CD4-positive, alpha-beta T cell (primary cell): Measurements from ENCODE around the gene FAM234A. TPM values are rescaled to one million over a fixed set of nuclear protein-coding genes. Genes with fewer than 3 reads are reported as not detected.

Experiments used
- ATAC-seq: fragments of 200-7000 bp; cut with Tn5 transposase; one replicate; pipeline ENCODE4 v1.10.0; 2022; ENCODE audit warnings: mild to moderate bottlenecking; ENCODE audit not compliant: poor library complexity
- CTCF ChIA-PET: fragments of 350-600 bp; sonication (Branson Sonifier 250); formaldehyde crosslinking; loops from one replicate; lab custom pipeline; 2021; ENCODE audit warnings: antibody characterized with exemption, inconsistent platforms; lab: Charles Lee
- POLR2A ChIA-PET: fragments of 350-600 bp; sonication (Branson Sonifier 250); formaldehyde crosslinking; loops from one replicate; lab custom pipeline; 2021; ENCODE audit warnings: antibody characterized with exemption, inconsistent platforms; lab: Charles Lee
- DNase-seq, 14 experiments: peaks; one replicate each; pipeline ENCODE4 v3.0.0-alpha.2; 2013 to 2020; ENCODE audit warnings: mixed read lengths in 2 of 14
- H3K27ac ChIP-seq, 2 donors: one replicate each; pipeline versions ENCODE4 v1.5.1 to v1.7.0; 2013; ENCODE audit warnings: low read length in 2 of 2, low read depth in 1 of 2, mild to moderate bottlenecking in 1 of 2
- H3K27me3 ChIP-seq, 2 experiments: 1 replicate in 1 of 2; 2 replicates in 1 of 2; pipeline versions ENCODE4 v1.6.1 to v1.7.0; 2013; ENCODE audit warnings: low read length in 2 of 2, control low read depth in 1 of 2, mild to moderate bottlenecking in 1 of 2, moderate library complexity in 1 of 2; ENCODE audit not compliant: insufficient read depth in 2 of 2, control insufficient read depth in 1 of 2
- H3K36me3 ChIP-seq: one replicate; pipeline ENCODE4 v1.6.1; 2013; ENCODE audit warnings: low read length, control low read depth; ENCODE audit not compliant: insufficient read depth
- H3K4me1 ChIP-seq: one replicate; pipeline ENCODE4 v1.6.1; 2013; ENCODE audit warnings: low read length, control low read depth; ENCODE audit not compliant: insufficient read depth
- H3K4me3 ChIP-seq: one replicate; pipeline ENCODE4 v1.5.1; 2013; ENCODE audit warnings: mild to moderate bottlenecking, low read length, moderate library complexity
- H3K9me3 ChIP-seq, 2 experiments: 1 replicate in 1 of 2; 2 replicates in 1 of 2; pipeline versions ENCODE4 v1.6.1 to v1.7.0; 2013; ENCODE audit warnings: low read length in 2 of 2, mild to moderate bottlenecking in 2 of 2, control low read depth in 1 of 2, moderate library complexity in 1 of 2; ENCODE audit not compliant: control insufficient read depth in 1 of 2, insufficient read depth in 1 of 2
- H3K27ac Mint-ChIP-seq: one replicate; pipeline ENCODE4 v1.8.0; 2020; ENCODE audit warnings: mixed read lengths
- H3K27me3 Mint-ChIP-seq: one replicate; pipeline ENCODE4 v1.8.0; 2021; ENCODE audit warnings: mixed read lengths
- H3K36me3 Mint-ChIP-seq: one replicate; pipeline ENCODE4 v1.8.0; 2021; ENCODE audit warnings: low read depth, mixed read lengths
- H3K4me1 Mint-ChIP-seq: one replicate; pipeline ENCODE4 v1.8.0; 2021; ENCODE audit warnings: low read depth, mixed read lengths
- H3K4me3 Mint-ChIP-seq: one replicate; pipeline ENCODE4 v1.8.0; 2020; ENCODE audit warnings: mild to moderate bottlenecking, mixed read lengths
- H3K9me3 Mint-ChIP-seq: one replicate; pipeline ENCODE4 v1.8.0; 2020; ENCODE audit warnings: mixed read lengths
- intact Hi-C, 2 experiments: fragments of 100-400 bp; cut with DNase I in 1 of 2; cut with micrococcal nuclease in 1 of 2; formaldehyde crosslinking; loops; one replicate each; pipeline versions ENCODE4 v1.15.1 to v1.9.0; 2023 to 2025; cut with DNase I, micrococcal nuclease
- total RNA-seq, 174 experiments: library from RNA in 2 of 174; stranded (reverse) in 2 of 174; gene quantifications; one replicate each; pipeline ENCODE4 v1.2.3 and lab custom pipeline; 2021 to 2026
- TF ChIP-seq, protein P1 (sequence below): fragments of 200-600 bp; IDR thresholded peaks from one replicate; pipeline ENCODE4 v1.8.0; 2022; ENCODE audit warnings: antibody characterized with exemption, mild to moderate bottlenecking

Gene FAM234A
- total RNA-seq, 2 experiments from 2014 or later, result 15.6 to 17.0 TPM

DNA sequence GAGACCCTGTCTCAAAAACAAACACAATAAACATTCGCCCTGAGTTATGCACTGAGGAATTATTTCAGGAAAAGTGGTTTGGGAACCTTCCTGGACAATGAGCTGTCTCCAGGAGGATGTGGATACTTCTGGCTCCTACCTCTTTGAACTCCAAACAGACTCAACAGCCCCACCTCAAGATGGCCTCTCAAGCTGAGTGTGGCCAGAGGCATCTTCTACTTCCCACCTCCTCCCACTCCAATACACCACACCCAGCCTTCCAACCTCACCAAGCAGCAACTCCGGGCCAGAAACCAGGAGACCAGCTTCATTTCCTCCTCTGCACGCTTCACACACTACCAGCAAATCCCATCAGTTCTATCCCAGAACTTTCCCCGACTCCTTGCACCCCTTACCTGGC is 42.8 kb upstream of the FAM234A start:
- peak overlapping the region; percentile 42 for H3K27ac Mint-ChIP-seq
- H3K4me3 Mint-ChIP-seq, result no peak overlapping the region
- no peak for ATAC-seq
- no peak for DNase-seq
- TF ChIP-seq, protein P1, sequence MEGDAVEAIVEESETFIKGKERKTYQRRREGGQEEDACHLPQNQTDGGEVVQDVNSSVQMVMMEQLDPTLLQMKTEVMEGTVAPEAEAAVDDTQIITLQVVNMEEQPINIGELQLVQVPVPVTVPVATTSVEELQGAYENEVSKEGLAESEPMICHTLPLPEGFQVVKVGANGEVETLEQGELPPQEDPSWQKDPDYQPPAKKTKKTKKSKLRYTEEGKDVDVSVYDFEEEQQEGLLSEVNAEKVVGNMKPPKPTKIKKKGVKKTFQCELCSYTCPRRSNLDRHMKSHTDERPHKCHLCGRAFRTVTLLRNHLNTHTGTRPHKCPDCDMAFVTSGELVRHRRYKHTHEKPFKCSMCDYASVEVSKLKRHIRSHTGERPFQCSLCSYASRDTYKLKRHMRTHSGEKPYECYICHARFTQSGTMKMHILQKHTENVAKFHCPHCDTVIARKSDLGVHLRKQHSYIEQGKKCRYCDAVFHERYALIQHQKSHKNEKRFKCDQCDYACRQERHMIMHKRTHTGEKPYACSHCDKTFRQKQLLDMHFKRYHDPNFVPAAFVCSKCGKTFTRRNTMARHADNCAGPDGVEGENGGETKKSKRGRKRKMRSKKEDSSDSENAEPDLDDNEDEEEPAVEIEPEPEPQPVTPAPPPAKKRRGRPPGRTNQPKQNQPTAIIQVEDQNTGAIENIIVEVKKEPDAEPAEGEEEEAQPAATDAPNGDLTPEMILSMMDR, result no peak
- intact Hi-C loops, result no loop called here
- Histone ChIP-seq H3K27ac (no peak overlapping the region), H3K4me1 (peaks cover 5% of the 10 kb centered on the region), H3K36me3 (peaks cover 84% of the 10 kb centered on the region), H3K9me3 (no peaks in the 10 kb centered on the region), H3K4me3 (no peak overlapping the region), H3K27me3 (no peaks in the 10 kb centered on the region)
- ChIA-PET CTCF (interaction anchor here (1.2 kb wide), 1 partner anchor 10 kb away, joined by 4 read pairs; no protein-coding TSS in a partner anchor), POLR2A (no interaction called here)
- H3K9me3 Mint-ChIP-seq, result no peaks in the 10 kb centered on the region
- peaks cover 6% of the 10 kb centered on the region for H3K4me1 Mint-ChIP-seq
- no peaks in the 10 kb centered on the region for H3K27me3 Mint-ChIP-seq
- peaks cover 81% of the 10 kb centered on the region for H3K36me3 Mint-ChIP-seq

DNA sequence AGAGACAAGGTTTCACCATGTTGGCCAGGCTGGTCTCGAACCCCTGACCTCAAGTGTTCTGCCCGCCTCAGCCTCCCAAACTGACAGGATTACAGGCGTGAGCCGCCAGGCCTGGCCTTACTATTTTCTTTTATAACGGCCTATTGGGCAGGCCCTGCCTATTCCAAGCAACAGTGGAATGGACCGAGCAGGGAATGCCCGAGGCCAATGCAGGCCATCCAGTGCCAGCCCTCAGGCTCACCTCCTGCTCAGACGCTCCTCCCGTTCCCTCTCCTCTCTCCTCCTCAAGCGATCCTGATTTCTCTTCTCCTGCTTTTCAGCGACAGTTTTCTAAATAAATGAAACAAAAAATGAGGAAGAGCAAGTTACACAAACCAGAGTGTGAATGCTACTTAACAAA is 41.9 kb upstream of the FAM234A start:
- Mint-ChIP-seq H3K27ac (no peak overlapping the region), H3K27me3 (no peaks in the 10 kb centered on the region), H3K4me1 (peaks cover 6% of the 10 kb centered on the region), H3K4me3 (no peak overlapping the region), H3K36me3 (peaks cover 87% of the 10 kb centered on the region), H3K9me3 (no peaks in the 10 kb centered on the region)
- TF ChIP-seq, protein P1, result no peak
- ATAC-seq (no peak), DNase-seq (no peak)
- Histone ChIP-seq H3K4me1 (peaks cover 5% of the 10 kb centered on the region), H3K36me3 (peaks cover 87% of the 10 kb centered on the region), H3K4me3 (no peak overlapping the region), H3K27ac (no peak overlapping the region), H3K27me3 (no peaks in the 10 kb centered on the region), H3K9me3 (no peaks in the 10 kb centered on the region)
- intact Hi-C loops, result no loop called here
- CTCF ChIA-PET, result no interaction called here
- POLR2A ChIA-PET, result no interaction called here

DNA sequence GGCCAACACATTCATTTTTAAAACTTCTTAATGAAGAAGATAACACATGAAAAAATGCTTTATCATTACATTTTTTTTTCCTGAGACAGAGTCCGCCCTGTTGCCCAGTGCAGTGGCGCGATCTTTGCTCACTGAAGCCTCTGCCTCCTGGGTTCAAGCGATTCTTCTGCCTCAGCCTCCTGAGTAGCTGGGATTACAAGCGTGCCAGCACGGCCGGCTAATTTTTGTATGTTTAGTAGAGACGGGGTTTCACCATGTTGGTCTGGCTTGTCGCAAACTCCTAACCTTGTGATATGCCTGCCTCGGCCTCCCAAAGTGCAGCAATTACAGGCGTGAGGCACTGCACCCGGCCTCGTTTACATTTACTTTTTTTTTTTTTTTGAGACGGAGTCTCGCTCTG is 41.2 kb upstream of the FAM234A start:
- Histone ChIP-seq H3K9me3 (no peaks in the 10 kb centered on the region), H3K36me3 (peaks cover 91% of the 10 kb centered on the region), H3K27ac (no peak overlapping the region), H3K4me1 (peaks cover 4% of the 10 kb centered on the region), H3K27me3 (no peaks in the 10 kb centered on the region), H3K4me3 (no peak overlapping the region)
- Mint-ChIP-seq H3K9me3 (no peaks in the 10 kb centered on the region), H3K27ac (no peak overlapping the region), H3K27me3 (no peaks in the 10 kb centered on the region), H3K36me3 (peaks cover 91% of the 10 kb centered on the region), H3K4me1 (peaks cover 5% of the 10 kb centered on the region), H3K4me3 (no peak overlapping the region)
- ATAC-seq (no peak), DNase-seq (no peak)
- TF ChIP-seq, protein P1, result no peak
- POLR2A ChIA-PET, result no interaction called here
- CTCF ChIA-PET, result interaction anchor here (1.2 kb wide), 1 partner anchor 19 kb away, joined by 3 read pairs; no protein-coding TSS in a partner anchor
- intact Hi-C loops, result no loop called here
